Choroid plexus epithelial cell (primary cell): ENCODE measurements around the gene NUPR1.

Experiments
- DNase-seq: peaks from one replicate; pipeline ENCODE4 v3.0.0-alpha.2; 2010; ENCODE audit warnings: low read depth
- H3K4me3 ChIP-seq: 2 replicates; pipeline ENCODE4 v1.5.1; 2011; ENCODE audit warnings: low read depth, mild to moderate bottlenecking, control low read depth, low read length, moderate library complexity
- TF ChIP-seq, protein P1 (sequence below): conservative IDR thresholded peaks from 2 replicates; pipeline ENCODE4 v1.5.1; 2011; ENCODE audit warnings: low read depth, mild to moderate bottlenecking, control low read depth, inconsistent platforms, low read length, moderate library complexity

Gene NUPR1

GRCh38 chr16:28497386-28497785, 41.4 kb downstream of the NUPR1 start:
- no peak overlapping the region for H3K4me3 ChIP-seq
- TF ChIP-seq, protein P1, sequence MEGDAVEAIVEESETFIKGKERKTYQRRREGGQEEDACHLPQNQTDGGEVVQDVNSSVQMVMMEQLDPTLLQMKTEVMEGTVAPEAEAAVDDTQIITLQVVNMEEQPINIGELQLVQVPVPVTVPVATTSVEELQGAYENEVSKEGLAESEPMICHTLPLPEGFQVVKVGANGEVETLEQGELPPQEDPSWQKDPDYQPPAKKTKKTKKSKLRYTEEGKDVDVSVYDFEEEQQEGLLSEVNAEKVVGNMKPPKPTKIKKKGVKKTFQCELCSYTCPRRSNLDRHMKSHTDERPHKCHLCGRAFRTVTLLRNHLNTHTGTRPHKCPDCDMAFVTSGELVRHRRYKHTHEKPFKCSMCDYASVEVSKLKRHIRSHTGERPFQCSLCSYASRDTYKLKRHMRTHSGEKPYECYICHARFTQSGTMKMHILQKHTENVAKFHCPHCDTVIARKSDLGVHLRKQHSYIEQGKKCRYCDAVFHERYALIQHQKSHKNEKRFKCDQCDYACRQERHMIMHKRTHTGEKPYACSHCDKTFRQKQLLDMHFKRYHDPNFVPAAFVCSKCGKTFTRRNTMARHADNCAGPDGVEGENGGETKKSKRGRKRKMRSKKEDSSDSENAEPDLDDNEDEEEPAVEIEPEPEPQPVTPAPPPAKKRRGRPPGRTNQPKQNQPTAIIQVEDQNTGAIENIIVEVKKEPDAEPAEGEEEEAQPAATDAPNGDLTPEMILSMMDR, result no peak
- no peak for DNase-seq

DNA sequence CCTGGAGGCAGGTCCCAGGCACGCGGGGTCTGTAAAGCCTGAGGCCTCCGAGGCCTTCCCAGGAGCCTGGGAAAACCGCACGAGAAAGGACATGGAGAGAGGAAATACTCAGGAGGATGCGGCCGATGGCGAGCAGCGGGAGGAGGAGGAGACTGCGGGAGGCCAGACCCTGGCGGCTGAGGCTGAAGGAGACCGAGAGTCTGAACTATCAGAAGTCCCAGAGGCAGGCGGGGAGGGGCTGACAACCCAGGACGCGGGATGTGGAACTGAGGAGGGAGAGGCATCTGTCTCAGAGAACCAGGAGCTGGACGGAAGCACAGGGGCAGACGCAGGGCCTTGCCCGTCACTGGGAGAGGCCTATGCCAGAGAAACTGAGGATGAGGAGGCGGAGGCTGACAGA, 41.9 kb downstream of the NUPR1 start:
- H3K4me3 ChIP-seq, result no peak overlapping the region
- TF ChIP-seq, protein P1, result no peak
- DNase-seq, result no peak

DNA sequence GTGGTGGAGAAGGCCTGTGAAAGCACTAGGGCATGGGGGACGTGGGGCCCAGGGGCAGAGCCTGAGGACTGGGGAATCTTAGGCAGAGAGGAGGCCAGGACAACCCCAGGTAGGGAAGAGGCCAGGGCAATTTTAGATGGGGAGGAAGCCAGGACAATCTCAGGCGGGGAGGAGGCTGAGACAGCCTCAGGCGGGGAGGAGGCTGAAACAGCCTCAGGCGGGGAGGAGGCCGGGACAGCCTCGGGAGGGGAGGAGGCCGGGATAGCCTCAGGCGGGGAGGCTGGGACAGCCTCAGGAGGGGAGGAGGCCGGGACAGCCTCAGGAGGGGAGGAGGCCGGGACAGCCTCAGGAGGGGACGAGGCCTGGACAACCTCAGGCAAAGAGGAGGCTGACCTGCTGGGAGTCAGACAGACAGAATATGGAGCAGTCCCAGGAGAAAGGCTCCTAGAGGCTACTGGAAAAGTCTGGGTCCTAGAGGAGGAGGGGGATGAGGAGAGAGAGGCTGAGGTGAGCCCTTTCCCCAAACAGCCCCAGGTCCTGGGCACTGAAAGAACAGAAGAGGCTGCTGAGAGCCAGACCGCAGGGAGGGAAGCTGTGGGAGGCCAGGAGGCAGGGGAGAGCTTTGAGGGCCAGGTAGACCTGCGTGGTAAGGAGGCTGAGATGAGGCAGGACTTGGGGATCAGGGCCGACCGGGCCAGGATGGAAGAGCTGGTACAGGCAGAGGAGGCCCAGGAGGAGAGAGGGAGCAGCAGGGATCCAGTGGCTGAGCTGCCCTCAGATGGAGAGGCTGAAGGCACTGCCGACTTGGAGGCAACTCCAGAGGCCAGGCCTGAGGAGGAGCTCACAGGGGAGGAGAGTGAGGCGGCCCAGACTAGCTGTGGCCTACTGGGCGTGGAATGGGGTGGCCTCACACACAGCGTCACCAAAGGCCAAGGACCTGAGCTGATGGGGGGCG, 42.7 kb downstream of the NUPR1 start:
- no peak overlapping the region for H3K4me3 ChIP-seq
- TF ChIP-seq, protein P1, result no peak
- no peak for DNase-seq

DNA sequence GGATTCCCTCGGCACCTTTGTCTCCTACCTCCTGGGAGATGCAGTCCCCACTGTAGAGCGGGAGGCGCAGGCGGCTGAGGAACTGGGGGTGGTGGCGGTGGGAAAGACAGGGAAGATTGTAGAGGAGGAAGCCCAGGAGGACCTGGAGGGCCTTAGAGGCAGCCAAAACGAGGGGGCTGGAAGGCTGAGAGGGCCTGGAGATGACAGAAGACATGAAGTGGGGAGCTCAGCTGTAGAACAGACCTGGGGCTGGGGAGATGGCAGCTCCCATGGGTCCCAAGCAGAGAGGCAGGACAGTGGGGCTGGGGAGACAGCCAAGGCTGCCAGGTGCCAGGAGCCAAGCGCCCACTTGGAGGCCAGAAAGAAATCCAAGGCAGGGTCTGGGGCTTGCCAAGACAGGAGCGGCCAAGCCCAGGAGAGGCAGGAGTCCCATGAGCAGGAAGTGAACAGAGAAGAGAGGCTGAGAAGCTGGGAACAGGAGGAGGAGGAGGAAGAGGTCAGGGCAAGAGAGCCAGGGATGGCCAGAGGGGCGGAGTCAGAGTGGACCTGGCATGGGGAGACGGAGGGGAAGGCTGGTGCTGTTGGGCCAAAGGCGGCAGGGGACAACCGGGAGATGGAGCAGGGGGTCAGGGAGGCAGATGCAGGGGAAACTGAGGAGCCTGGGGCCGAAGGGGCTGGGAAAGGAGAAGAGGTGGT, 43.5 kb downstream of the NUPR1 start:
- no peak overlapping the region for H3K4me3 ChIP-seq
- DNase-seq, result no peak
- TF ChIP-seq, protein P1, result no peak

DNA sequence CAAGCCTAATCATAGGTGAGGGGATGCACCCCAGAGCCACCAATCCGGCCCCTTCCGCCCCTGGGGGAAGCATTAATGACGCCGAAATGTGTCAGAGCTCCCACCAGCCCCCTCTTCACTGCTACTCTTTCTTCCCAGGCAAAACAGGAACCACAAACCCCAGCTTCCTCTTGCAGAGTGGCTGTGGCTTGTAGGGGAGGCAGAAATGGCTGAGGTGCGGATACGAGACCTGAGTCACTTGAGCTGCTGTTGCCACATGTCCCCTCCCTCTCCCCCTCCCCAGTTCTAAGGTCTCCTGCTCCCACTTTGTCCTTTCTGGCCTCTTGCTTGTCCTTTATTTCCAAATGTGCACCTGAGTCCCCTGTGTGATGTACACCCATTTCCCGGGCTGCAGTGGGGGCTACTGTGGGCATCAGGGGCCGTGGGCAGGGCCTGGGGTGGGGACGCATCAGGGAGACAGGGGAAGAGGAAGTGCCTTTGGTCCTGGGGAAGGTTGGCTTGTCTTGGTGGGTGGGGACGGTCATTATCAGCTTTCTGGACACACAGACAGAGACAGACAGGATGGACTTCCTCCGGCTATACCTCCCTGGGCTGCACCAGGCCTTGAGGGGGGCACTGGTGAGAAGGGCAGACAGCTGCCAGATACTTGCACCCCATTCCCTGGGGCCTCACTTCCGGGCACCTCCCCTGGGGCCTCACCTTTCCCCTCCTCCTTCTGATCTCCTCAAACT, 44.5 kb downstream of the NUPR1 start, which contains the start of gene APOBR:
Gene APOBR, plus strand, starts transcription at position 523 of the 731 bp plus-strand sequence. Its CDS starts 39 bp downstream, at position 562.
- TF ChIP-seq, protein P1, result no peak
- no peak within 1 kb of the TSS for H3K4me3 ChIP-seq
- no peak for DNase-seq

GRCh38 chr16:28492511-28492910, 46.3 kb downstream of the NUPR1 start:
- H3K4me3 ChIP-seq, result peak overlapping the region; percentile 98
- TF ChIP-seq, protein P1, result no peak
- DNase-seq, result no peak
